Measurements from ENCODE around the gene TXNRD2. TPM values are rescaled to one million over a fixed set of nuclear protein-coding genes. Genes with fewer than 3 reads are reported as not detected.
A peak's percentile ranks its signal among the peaks of the same experiment; 100 is the strongest.

Gene TXNRD2
- total RNA-seq (28.6 TPM), polyA plus RNA-seq (ENCODE audit: insufficient read depth, low read depth, low replicate concordance) (50.6 TPM)
- long read RNA-seq, donor 1, partial matches to known transcripts: 201 of 248 reads
- long read RNA-seq, donor 1, other reads (novel, unspliced or antisense): 46 of 248 reads
- long read RNA-seq, donor 2, partial matches to known transcripts: 0 of 4 reads
- long read RNA-seq, donor 2, other reads (novel, unspliced or antisense): 0 of 4 reads
- long read RNA-seq, donor 3, partial matches to known transcripts: 212 of 290 reads
- long read RNA-seq, donor 3, other reads (novel, unspliced or antisense): 75 of 290 reads
- long read RNA-seq, donor 4, partial matches to known transcripts: 178 of 236 reads
- long read RNA-seq, donor 4, other reads (novel, unspliced or antisense): 54 of 236 reads
- long read RNA-seq, donor 5: 0 reads
- long read RNA-seq, donor 6, partial matches to known transcripts: 0 of 7 reads
- long read RNA-seq, donor 6, other reads (novel, unspliced or antisense): 0 of 7 reads
- long read RNA-seq, donor 7, partial matches to known transcripts: 2 of 26 reads
- long read RNA-seq, donor 7, other reads (novel, unspliced or antisense): 23 of 26 reads
- long read RNA-seq, donor 8, partial matches to known transcripts: 0 of 3 reads
- long read RNA-seq, donor 8, other reads (novel, unspliced or antisense): 0 of 3 reads
- long read RNA-seq, donor 9: 0 reads
- long read RNA-seq, donor 10, partial matches to known transcripts: 0 of 3 reads
- long read RNA-seq, donor 10, other reads (novel, unspliced or antisense): 0 of 3 reads

GRCh38 chr22:19941365-19942082, at the start of gene TXNRD2, which contains the start of gene COMT:
Gene TXNRD2, minus strand, starts transcription at chr22:19941818. Its CDS starts 15 bp downstream, at chr22:19941803.
Gene COMT, plus strand, starts transcription at chr22:19941772. Its CDS starts 20,755 bp downstream, at chr22:19962527.
- Histone ChIP-seq H3K27ac (ENCODE audit: low read depth in 2 of 2, low read length in 2 of 2) (peak within 1 kb of the TSS; percentile 89 to 96), H3K4me3 (ENCODE audit: low read length in 3 of 3) (peak within 1 kb of the TSS; percentile 71 to 90 (median 83)), H3K36me3 (ENCODE audit: control insufficient read depth in 2 of 3, insufficient read depth in 3 of 3, low read length in 3 of 3) (no peaks in the 10 kb centered on the region), H3K4me1 (ENCODE audit: control insufficient read depth in 2 of 3, insufficient read depth in 2 of 3, low read depth in 1 of 3, low read length in 3 of 3) (peaks cover 0 to 21% (median 11%) of the 10 kb centered on the region in 3 donors), H3K9ac (ENCODE audit: low read length in 3 of 3) (peak within 1 kb of the TSS; percentile 53 to 98 (median 92)), H3K27me3 (ENCODE audit: control insufficient read depth, insufficient read depth, low read length) (no peaks in the 10 kb centered on the region), H3K9me3 (ENCODE audit: control insufficient read depth in 2 of 3, insufficient read depth in 1 of 3, low read length in 3 of 3) (no peaks in the 10 kb centered on the region)
- DNase-seq (peak; percentile 71 to 92 (median 78)), FAIRE-seq (no peak)
- TF ChIP-seq CTCF (IDR thresholded peaks at IDR 0.05; ENCODE audit: borderline replicate concordance, extremely low read depth, insufficient read depth): no peak
- intact Hi-C loops (cut with DNase I): no loop called here

- no peaks in the 10 kb centered on the region for H3K9me3 ChIP-seq (ENCODE audit: control insufficient read depth in 2 of 3, insufficient read depth in 1 of 3, low read length in 3 of 3)
- peaks cover 0 to 11% (median 0%) of the 10 kb centered on the region in 3 donors for H3K4me1 ChIP-seq (ENCODE audit: control insufficient read depth in 2 of 3, insufficient read depth in 2 of 3, low read depth in 1 of 3, low read length in 3 of 3)
- H3K4me3 ChIP-seq (ENCODE audit: low read length in 3 of 3): no peak overlapping the region
- intact Hi-C loops (cut with DNase I): no loop called here
- no peak overlapping the region for H3K27ac ChIP-seq (ENCODE audit: low read depth in 2 of 2, low read length in 2 of 2)
- DNase-seq: peak in 1 of 5 donors; percentile 70
- TF ChIP-seq CTCF (IDR thresholded peaks at IDR 0.05; ENCODE audit: borderline replicate concordance, extremely low read depth, insufficient read depth): no peak
- H3K9ac ChIP-seq (ENCODE audit: low read length in 3 of 3): no peak overlapping the region
- no peaks in the 10 kb centered on the region for H3K36me3 ChIP-seq (ENCODE audit: control insufficient read depth in 2 of 3, insufficient read depth in 3 of 3, low read length in 3 of 3)
- no peaks in the 10 kb centered on the region for H3K27me3 ChIP-seq (ENCODE audit: control insufficient read depth, insufficient read depth, low read length)
- FAIRE-seq: no peak
Observed at GRCh38 chr22:19991395-19991644, 49.7 kb upstream of the TXNRD2 start.

- intact Hi-C loops (cut with DNase I): no loop called here
- H3K27ac ChIP-seq (ENCODE audit: low read depth in 2 of 2, low read length in 2 of 2): peak overlapping the region in 1 of 2 donors; percentile 3
- no peaks in the 10 kb centered on the region for H3K9me3 ChIP-seq (ENCODE audit: control insufficient read depth in 2 of 3, insufficient read depth in 1 of 3, low read length in 3 of 3)
- H3K27me3 ChIP-seq (ENCODE audit: control insufficient read depth, insufficient read depth, low read length): no peaks in the 10 kb centered on the region
- H3K9ac ChIP-seq (ENCODE audit: low read length in 3 of 3): no peak overlapping the region
- H3K36me3 ChIP-seq (ENCODE audit: control insufficient read depth in 2 of 3, insufficient read depth in 3 of 3, low read length in 3 of 3): no peaks in the 10 kb centered on the region
- DNase-seq: peak in 1 of 5 donors; percentile 69
- no peak overlapping the region for H3K4me3 ChIP-seq (ENCODE audit: low read length in 3 of 3)
- peaks cover 0 to 14% (median 0%) of the 10 kb centered on the region in 3 donors for H3K4me1 ChIP-seq (ENCODE audit: control insufficient read depth in 2 of 3, insufficient read depth in 2 of 3, low read depth in 1 of 3, low read length in 3 of 3)
- TF ChIP-seq CTCF (IDR thresholded peaks at IDR 0.05; ENCODE audit: borderline replicate concordance, extremely low read depth, insufficient read depth): no peak
- FAIRE-seq: no peak
Observed at GRCh38 chr22:19990609-19991394, 49.2 kb upstream of the TXNRD2 start.
